DMS153 (cell line): Measurements from ENCODE around the gene WDR70.
"Not testable (repeated sequence)": the region's sequence is repeated elsewhere in the genome, so short reads cannot be mapped to it uniquely, and the experiment has no call there.

ENCODE experiments used
- DNase-seq: peaks from one replicate; lab custom pipeline; 2025; lab: John Stamatoyannopoulos, UW

The WDR70 gene

DNA sequence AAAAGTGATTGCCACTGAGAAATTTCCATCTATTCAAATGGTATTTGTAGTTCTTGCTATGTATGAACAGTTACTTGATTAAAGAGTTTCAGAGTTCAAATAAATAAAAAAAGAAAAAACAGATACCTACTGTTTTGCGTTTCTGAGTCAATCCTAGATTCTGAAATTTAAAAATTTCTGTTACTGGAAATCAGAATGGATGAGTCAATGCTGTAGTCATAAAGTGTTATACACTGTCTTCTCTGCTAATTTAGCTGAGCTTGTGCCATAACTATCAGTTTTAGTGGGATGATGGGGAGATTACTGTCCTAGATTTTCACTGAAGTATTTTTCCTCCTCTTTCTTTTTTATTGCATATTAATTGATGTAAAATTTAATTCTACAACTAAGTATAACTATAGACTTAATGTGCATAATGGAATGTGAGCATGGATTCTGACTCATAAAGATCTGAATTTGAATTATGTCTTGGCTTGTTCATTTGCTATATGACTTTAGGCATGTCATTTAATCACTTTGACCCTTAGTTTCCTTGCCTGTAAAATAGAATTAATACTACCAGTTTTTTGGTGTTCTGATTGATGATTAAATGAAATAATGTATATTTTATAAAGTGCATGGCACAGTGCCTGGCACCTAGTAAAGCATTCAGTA is 75.4 kb downstream of the WDR70 start:
- not testable (repeated sequence) for DNase-seq

DNA sequence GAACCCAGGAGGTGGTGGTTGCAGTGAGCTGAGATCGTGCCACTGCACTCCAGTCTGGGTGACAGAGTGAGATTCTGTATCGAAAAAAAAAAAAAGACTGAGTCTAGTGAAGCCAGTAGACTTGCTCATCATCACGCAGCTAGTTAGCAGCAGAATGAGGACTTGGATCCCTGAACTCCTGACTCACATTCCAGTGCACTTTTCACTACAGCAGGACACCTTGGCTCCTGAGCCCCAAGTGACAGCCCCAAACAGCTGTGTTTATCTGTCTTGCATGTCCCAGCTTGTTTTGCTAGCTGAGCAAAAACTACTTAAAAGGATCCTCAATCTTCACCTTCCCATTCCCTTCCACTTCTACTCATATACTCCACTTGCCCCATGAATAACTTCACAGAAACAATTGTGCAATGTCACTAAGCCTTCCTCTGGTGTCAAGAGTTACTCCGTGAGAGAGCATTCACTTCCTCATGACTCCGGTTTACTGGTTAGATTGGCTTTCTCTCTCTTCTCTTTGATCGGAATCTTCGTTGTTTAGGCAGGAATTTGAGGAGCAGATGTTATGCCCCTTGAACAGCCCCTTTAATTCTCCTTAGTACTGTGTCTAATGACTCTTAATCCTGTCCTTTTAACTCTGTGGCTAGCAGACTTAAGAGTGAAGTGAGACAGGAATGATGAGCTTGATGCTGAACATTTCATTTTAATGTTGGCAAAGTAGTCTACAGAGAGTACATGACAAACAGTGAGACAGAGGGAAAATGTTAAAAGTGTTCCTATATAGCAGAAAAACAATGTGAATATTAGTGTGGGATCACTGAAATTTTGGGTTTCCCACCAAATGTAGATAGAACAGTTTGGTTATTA is 84.3 kb downstream of the WDR70 start:
- DNase-seq: not testable (repeated sequence)

DNA sequence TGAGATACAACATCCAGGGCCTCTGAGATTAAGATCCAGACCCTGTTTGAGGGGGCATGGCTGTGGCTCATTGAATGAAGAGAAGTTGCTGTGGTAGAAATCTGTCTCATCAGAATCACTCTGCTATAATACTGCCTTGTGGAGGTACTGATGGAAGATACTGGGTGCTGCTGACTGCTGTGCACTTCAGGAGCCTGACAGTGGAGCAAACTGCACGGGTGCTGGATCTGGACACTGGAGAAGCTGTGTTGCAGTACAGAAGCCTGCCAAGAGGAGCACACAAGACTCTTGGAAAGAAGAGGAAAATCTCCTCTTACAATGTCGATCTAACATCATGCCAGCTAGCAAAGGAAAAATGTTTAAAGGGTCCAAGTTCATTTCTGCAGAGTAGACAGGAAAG is 85.5 kb downstream of the WDR70 start:
- not testable (repeated sequence) for DNase-seq

DNA sequence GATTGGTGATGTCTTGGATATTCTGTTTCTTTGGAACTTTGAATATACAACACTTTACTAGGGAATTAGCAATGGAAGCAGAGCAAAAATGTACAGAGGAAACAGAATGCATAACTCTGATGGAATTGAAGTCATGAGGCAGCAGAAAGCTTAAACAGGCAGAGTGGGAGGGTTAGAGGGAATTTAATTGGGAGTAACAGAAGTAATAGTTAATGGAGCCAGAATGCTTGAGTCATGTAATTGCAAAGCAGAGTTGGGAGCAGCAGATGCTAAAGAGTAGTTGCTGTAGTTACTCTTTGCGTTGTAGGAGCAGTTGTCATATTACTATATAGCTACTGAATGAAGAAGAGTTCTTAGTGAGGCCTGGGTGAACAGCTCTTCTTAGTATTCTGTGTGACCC is 90.3 kb downstream of the WDR70 start:
- DNase-seq: not testable (repeated sequence)

DNA sequence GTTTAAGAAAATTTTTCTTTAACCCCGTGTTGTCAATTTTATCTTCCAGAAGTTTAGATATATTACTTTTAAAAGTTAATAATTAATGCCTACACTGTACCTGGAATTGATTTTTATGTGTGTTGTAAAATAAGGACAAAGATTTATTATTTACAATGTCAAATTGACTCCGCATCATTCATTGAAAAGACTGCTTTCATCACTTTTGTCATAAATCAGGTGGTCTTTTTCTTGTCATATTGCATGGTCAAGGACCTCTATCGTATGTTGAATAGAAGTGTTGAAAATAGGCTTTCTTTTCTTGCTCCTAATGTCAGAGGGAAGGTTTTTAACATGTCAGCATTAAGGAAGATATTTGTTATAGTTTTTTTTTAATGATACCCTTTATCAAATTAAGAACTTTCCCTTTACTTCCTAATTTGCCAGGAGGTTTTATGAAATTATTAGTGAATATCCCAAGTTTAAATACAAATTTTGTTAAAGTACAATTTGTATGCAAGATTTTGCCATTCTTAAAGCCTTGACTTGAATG is 92.6 kb downstream of the WDR70 start:
- no peak for DNase-seq

DNA sequence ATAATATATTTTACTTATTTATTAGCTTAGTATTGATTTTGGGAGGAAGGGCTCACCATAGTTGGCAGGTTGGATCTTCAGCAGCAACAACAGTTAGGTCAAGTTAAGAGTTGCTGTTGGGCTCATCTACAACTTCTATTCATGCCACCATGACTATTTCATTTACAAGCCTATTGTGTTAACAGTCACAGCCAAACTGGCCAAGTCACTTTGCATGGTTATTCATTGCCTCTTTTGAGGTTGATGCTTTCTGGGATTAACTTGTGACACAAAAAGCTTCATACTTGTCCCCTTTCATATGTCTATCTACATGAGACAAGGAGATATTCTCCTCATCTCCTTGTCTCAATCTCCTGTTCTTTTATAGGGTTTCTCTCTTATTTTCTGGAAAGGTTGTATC is 98.3 kb downstream of the WDR70 start:
- no peak for DNase-seq

DNA sequence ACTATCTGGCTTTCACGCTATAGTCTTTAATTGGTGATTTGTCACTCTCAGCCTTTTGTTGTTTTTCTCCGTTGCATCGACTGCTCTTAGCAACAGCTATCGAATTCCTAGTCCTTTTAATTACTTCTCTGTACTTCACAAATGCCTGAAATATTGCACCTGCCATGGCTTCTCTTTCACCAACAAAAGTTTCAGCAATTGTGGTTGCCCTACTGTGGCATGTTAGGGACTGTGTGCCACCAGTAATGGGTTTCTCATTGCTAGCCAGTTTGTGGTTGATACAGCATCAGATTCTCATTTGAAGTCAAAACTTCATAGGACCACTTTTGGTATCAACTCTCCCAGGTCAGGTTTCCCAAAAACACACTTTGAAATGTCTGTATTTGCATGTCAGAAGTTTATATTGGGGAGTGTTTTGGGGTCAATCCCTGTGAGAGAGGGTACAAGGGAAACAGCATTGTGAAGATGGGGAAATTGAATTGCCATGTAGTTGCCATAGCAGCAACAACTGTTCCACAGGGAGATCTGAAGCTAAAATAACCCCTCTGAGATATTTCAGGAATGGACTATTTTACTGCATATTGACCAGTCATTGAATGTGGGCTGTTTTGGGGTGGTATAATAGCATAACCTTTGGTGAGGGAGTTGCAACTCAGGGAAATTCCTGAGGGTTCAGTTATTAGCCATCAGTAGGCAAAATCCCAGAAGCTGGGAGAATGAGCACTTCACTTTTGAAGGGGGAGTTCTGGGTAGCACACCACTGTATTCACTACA is 99.2 kb downstream of the WDR70 start:
- no peak for DNase-seq

DNA sequence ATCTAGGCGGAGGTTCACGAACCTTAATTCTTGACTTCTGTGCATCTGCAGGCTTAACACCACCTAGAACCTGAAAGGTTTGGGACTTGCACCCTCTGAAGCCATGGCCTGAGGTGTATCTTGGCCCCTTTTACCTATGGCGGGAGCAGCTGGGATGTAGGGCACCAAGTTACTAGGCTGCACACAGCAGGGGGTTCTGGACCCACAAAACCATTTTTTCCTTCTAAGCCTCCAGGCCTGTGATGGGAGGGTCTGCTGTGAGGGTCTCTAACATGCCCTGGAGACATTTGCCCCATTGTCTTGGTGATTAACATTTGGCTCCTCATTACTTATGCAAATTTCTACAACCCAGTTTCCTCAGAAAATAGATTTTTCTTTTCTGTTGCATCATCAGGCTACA is 102.3 kb downstream of the WDR70 start:
- not testable (repeated sequence) for DNase-seq

DNA sequence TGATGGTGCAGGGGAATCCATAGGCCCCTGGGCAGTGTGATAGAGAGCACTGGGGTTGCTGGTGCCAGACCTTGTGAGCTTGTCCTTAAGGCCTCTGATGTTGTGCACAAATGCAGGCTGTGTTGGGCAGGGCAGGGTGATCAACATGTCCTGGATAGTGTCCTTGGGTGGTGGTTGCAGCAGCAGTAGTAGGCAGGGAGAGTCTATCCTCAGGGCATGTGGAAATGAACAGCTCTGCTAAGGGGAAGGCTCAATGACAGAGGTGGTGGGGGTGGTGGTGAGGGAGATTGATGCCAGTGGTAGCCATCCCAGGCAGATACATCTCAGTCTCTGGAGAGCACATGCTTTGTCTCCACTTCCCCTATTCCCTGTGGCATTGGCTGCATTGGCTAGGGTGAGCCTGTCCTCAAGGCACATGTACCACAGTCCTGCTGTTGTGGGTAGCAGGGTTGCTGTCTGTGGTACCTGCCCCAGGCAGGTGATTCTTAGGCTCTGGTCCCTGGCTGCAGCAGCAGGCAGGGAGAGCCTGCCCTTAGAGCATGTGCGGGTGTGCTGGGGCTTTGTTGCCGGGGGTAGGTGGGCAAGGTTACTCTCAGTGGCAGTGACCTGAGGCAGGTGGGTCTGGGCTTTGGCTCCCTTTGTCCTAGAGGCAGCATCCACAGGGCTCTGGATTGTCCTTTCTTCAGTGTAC is 111.1 kb downstream of the WDR70 start:
- DNase-seq: no peak

DNA sequence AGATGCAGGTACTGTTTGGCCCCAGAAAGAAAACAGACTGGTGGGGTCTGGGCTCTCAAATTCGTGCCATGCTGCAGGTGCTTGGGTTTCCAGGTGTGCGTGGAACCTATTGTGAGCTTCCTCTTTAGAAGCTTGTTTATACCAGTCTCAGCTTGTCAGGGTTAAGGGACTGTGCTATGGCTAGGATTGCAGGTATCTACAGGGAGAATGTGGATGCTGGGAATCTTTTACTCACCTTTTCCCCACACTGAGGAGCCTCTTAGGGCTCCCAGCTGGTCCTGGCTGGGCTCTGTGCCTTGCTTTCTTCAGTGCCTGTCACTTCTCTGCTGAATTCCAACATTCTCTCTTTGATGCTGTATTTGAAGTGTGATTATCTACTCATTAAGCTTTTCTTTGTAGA is 111.8 kb downstream of the WDR70 start:
- no peak for DNase-seq

DNA sequence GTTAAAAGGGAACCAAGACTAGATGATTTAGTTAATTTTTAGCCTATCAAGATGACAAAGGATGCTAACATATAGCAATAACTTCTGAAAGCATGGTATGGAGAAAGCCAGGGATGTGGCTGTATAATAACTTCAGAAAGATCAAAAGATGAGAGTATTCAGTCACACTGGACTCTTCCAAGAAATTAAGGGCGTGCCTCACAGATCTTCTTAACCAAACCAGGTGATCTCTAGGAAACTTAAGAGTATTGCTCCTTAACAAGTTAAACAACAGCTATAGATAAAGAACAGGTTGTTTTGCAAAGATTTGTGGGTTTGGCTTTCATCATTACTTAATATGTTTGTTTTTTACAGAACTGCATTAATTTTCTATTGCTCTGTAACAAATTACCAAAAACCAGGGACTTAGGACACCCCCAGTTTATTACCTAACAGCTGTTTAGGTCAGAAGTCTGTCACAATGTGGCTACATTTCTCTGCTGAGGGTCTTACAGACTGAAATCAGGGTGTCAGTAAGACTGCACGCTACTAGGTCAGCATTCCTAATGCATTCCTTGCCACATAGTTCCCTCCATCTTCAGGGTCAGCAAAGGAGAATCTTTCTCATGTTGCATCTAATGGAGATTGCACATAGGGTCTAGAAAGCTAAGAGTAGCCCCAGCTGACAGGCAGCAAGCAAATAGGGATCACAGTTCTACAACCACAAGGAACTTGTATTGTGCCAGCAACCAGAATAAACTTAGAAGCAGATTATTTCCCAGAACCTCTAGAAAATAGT is 113.8 kb downstream of the WDR70 start:
- no peak for DNase-seq

DNA sequence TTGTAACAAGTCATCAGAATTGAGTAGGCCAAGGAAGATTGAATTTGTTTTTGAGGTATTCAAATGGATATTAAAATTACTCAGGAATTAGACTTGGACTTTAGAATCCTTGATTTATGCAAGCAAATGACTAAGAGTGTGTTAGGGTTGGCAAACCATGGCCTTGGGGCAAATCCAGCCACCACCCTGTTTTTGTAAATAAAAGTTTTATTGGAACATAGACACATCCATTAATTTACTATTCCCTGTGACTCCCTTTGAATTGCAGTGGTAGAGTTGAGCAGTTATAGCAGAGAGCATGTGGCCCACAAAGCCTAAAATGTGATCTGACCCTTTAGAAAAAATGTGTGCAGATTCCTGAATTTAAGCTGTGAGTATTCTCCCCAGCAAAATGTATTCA is 115.6 kb downstream of the WDR70 start:
- DNase-seq: no peak

DNA sequence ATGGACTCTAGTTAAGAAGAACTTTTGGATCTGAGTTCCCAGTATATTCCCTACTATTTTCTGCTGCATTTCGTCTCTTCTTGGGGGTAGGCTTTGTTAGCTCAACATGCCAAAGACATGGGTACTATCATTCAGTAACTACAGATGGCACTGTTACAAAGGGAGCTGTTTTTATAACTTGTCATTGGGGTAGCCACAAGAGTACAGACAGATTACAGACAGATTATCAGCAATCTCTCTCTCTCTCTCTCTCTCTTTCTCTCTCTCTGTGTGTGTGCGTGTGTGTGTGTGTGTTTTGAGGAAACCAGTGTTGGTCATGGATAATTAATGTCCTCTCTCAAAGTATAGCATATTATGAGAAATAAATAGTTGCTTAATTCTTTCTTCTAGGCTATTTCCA is 116.1 kb downstream of the WDR70 start:
- DNase-seq: no peak

DNA sequence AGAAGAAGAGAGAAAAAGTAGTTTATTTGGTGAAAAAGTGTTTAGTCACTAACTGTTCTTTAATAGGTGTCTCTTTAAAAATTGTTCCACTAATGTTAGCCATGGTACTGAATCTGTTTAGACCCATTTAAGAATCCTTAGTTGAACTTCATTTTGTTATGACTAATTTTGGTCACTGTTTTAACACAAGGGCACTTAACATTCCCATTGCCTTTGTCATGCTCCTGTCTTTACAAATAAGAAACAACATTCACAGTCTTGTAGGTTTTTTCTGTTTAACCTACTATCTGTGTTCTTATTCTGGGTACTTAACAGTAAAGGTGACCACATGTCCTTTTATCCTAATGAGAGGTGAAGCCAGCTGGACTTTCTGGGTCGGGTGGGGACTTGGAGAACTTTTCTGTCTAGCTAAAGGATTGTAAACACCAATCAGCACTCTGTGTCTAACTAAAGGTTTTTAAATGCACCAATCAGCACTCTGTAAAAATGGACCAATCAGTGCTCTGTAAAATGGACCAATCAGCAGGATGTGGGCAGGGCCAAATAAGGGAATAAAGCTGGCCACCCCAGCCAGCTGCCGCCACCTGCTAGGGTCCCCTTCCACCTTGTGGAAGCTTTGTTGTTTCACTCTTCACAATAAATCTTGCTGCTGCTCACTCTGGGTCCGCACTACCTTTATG is 116.7 kb downstream of the WDR70 start:
- no peak for DNase-seq

DNA sequence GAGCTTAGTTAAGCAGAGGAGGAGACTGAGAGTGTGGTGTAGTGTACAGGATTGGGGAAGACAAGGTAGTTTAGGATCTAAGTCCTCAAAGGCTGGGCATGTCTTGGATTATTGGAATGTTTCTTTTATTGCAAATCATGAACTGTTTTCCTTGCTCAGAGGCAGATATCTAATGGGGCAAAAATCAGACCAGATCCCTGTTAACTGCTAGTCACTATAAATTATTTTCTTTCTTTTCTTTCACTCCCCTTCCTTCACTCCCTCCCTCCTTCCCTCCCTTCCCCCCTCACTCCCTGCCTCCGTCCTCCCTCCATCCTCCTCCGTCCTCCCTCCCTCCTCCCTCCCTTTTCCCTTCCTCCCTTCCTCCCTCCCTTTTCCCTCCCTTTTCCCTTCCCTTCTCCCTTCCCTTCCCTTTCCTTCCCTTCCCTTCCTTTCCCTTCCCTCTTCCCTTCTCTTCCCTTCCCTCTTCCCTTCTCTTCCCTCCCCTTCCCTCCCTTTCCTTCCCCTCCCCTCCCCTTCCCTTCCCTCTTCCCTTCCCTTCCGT is 117.9 kb downstream of the WDR70 start:
- no peak for DNase-seq

DNA sequence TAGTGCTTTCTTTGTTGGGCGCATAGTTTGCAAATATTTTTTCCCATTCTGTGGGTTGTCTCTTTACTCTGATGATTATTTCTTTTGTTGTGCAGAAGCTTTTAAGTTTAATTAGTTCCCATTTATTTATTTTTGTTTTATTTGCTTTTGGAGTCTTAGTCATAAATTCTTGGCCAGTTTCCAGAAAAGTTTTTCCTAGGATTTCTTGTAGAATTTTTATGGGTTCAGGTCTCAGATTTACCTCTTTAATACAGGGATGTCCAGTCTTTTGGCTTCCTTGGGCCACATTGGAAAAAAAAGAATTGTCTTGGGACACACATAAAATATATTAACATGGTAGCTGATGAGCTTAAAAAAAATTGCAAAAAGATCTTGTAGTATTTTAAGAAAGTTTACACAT is 122.0 kb downstream of the WDR70 start:
- no peak for DNase-seq

DNA sequence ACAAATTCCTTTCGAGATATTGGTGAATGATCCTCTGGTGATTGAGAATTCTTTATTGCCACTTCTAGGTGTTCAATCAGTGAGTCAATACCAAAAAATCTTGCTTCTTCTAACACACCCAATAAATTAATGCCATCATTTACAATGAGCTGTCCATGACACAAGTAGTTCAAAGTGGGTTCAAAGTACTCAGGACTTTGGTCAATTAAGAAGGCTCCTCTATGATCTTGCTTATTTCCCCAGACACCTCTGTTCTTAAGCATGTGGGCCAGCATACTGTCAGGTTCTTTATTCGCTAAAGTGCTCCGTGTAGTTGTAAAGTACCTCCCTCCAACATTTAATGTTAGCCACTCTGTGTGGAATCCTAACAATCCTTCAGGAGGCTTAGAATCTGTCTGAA is 127.1 kb downstream of the WDR70 start:
- no peak for DNase-seq

DNA sequence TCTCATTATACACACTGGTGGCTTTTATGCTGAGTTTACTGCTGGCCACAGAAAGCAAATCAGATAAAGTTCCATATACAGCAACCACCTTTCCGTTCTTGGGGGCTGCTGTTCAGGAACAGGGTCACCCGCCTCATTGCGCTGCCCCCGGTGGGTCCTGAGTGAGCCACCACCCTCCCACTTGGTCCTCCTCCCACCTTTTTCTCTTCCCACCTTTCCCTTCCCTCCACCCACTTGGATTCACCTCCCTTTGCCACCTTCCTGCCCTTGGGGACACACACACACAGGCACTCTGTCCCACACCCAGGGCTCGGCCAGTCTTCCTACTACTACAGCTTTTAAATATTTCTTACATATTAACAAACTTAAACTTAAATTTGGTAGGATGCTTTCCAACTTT is 127.6 kb downstream of the WDR70 start:
- DNase-seq: no peak

DNA sequence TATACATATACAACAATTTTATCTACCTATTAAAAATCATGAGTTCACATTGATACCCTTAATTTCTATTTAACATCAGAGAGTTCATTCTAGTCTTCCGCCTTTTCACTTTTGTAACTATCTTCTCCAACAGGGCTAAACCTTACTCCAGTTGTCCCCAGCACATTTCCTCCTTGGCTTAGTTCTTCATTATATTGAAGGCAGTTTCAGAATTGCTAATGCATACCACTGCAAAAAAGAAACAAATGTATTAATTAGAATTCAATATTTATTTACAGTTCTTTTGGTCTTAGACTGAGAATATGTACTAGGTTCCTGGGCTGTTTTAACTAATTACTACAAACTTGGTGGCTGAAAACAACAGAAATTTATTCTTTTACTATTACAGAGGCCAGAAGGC is 132.5 kb downstream of the WDR70 start:
- DNase-seq: no peak

DNA sequence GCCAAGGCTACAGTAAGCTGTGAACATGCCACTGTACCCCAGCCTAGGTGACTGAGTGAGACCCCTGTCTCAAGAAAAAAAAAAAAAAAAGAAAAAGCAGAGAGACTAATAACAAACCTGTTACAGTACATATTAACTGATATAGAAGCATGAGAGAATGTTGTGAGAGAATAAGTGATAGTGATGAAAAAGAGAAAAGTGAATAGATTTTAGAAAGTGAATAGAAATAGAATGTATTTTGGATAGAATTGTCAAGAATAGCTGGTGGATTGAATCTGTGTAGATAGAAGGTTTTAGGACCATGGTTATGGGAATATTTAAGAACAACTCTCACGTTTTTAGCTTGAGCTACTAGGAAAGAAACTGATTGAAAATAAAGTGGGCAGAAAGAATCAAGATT is 135.8 kb downstream of the WDR70 start:
- no peak for DNase-seq
